NK-92 (cell line): ENCODE results near the gene ALCAM.

ENCODE experiments used
- DNase-seq: peaks from one replicate; lab custom pipeline; 2025; ENCODE audit not compliant: unreplicated experiment; lab: John Stamatoyannopoulos, UW

The ALCAM gene

DNA sequence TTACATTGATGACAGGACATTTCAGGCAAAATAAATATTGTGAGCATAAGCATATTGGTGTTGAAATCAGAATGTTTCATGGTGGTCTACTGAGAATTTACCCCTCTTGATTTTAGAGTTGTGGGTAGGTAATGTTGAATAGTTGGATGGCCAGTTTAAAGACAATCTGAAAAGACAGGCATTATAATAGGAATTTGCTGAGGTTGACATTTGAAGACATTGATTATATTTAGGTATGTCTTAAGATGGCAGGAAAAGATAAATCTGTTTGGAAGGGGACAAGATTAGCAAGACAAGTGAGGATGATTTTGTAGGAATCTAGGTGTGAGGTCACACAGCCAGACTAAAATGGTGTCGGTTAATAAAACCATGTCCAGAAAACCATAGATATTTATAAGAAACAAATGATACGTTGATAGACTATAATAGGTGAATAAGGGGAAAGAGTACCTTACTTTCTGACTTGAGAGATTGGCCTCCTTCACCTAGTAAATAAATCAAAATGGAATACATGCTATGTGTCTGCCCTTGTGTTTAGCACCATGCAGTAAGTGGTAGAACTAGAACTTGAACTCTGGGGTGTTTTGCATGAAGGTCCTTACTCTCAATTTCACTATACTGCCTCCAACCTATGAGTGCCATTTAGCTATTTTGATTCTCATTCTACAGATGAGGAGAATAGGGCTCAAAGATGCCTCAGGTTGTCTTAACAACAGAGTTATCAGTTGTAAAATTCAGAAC lies 57.9 kb downstream of the ALCAM start:
- DNase-seq: no peak

DNA sequence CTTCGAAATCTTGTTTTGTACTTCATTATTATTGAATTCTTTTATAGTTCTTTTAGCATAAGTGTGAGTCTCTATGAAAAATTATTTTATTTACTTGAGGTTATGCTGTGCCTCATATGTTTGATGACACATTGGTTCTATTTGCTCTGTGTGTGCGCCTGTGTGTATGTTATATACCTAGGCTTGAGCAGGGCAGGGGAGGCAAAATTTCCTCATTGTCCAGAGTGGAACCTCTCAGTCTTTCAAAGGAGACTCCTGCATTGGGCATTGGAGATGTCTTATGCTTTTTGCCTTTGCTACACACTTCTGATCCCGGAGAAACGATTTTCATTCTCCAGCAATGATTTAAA lies 58.4 kb downstream of the ALCAM start:
- no peak for DNase-seq

DNA sequence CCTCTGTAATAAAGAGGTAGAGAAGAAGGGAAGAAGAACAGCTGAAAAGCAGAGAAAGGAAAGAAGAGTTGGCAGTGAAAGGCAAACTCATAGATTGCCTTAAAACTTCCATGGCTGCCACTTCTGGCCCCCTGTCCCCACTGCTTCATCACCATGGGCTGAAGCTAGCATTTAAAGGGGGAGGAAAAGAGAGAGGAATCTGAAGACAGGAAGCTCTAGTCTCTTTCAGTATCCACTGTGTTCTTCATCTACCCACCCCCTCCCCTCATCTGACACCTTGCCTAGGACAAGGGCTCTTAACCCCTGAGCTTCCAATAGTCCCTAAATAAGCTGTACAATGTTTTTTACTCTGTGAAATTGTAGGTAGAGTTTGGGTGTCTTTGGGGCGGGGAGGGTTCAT lies 60.6 kb downstream of the ALCAM start:
- DNase-seq: no peak

DNA sequence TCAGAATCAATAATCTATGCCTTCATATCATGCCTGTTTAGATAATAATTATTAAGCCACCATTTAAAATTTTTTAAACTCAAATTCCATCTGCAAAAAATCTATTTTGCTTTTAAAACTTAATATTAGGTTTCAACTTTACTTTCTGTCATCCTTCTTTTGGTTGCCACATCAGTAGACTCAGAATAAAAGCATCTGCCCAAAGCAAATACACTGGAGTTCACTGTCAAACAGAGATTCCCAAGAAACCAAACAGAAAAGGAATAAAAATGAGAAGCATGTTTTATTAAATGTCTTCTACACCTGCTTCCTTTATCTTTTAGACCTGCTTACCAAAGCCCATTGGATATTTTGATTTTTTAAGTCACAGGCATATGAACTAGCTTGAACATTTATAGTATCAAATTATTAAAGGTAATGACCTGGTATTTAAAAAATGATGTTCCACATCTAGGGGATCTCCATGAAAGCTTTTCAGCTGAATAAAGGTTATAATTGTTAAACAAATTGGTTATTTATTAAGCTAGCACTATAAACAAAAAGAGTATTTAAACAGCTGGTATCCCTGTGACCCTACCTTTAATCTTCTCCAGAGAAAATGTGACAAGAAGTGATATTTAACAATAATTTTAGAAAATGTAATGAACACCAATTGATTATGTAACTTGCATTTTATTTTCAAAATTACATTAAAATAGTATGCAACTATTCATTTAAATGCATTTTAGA lies 62.5 kb downstream of the ALCAM start:
- no peak for DNase-seq

DNA sequence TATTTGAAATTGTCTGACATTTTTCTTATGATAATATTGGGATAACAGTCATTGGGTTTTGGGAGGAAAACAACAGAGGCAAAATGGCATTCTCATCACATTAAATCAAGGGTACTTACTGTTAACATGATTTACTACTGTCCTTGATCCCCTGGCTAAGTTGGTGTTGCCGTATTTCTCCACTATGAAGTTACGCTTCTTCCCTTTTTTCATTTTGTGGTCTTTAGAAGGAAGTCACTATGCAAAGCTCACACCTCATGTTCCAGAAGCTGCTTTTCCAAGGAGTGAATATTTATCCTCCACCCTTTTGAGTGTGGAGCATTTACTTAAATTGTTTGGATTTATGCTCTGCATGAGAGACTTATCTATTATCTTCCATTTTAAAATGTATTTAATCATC lies 63.7 kb downstream of the ALCAM start:
- no peak for DNase-seq

DNA sequence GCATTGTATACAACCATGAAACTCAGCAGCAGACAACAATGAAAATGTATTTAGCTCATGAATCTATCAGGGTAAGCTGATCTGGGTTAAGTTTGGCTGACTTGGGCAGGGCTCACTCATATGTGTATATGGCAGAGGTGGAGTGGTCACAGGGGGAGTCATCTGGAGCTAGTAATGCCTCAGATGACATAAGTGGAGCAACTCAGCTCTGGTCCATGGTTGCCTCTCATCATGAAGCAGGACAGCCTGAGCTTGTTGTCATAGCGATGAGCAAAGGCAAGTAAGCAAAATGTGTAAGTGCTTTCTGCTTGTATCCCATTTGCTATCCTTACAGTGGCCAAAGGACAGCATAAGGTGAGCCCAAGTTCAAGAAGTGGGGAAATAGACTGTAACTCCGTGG lies 64.5 kb downstream of the ALCAM start:
- DNase-seq: no peak

DNA sequence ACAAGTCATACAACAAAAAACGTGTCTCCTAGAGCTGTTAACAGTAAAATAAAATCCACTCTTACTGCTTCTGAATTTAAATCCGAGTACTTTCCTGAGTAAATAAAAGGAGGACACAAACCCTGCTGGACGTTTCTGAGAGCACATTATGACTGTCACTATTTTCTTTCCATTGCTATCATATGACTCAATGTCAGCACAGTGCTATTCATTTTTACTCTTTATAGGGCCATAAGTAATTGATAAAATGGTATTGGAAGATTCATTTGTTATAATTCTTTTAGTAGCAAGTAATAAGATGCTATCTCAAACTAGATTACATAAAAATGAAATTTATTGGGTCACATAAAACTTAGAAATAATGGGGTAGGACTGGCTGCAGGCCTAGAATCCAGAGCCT lies 68.6 kb downstream of the ALCAM start:
- DNase-seq: no peak

DNA sequence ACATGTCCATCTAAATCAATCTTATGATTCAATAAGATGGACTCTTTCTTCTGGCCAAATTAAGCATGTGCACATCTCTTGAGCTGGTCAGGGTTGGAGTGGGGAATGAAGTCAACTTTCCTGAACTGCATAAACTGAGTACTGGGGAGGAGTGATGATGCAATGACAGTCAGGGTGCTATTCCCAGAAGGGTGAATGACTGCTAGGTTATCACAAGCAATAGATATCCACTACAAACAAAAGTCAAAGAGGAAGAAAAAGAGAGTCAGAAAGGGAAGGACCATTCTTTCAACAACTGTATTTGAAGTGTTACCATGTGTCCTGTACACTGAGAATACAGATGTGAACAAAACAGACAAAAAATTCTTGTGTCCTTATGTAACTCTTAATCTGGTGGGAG lies 70.0 kb downstream of the ALCAM start:
- DNase-seq: no peak

DNA sequence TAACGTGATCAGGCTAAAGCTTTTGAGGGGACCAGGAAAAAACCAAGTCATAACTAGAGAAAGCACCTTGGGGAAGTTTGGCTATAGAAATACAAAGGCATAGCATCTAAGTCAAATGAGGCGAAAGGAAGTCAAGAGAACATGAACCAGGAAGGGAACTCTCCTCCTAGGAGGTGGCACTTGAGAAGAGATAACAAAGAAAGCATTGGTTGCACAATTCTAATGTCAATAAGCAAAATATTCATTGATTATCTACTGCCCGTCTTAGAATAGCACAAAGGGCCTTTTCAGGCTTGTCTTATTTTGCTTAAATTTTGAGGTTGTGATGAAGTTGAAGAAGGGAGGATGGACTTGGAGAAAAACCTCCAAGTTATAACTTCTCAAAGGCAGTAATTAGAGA lies 73.4 kb downstream of the ALCAM start:
- DNase-seq: no peak

DNA sequence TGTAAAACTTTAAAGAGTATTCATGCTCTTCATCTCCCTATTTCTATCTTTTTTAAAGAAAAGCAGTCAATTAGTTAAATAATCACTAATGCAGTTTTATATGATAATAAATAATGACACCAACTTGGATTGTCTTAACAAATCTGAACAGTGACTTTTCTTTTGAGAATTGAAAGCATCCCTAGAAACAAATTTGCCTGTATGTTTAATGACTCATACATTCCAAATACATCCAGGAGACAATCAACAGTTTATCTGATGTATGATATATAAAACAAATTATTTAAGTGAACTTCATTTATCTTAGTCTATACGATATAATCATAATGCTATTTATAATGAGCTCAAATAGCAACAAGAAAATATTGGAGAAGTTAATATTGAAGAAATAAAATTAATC lies 78.0 kb downstream of the ALCAM start:
- no peak for DNase-seq

DNA sequence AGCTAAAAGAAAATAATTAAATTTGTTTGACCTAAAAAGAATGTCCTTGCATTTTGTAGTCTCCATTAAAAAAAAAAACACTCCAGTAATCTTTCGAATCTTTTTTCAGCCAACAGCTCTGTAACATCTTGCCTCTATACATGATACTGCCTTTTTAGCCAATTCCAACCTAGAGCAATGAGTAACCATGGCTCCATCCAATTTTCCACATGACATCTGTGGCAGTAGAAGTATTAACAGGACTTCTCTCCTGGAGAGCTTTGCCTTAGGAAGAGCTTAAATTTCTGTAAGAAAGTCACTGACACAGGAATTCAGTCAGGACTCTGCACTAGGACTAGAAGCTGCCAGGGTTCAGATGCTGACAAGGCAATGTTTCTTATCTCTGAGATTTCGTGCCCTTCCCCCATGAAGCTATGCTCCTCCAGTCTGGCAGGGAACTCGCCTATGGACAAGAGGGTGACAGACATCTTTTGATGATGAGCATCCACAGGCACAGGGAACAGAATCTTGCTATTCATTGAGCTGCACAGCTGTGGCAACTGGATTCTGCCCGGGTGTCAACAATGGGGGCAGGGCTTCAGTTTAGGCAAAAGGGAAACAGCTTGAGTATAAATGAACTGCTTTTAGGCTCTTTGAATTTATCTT lies 81.8 kb downstream of the ALCAM start:
- no peak for DNase-seq

DNA sequence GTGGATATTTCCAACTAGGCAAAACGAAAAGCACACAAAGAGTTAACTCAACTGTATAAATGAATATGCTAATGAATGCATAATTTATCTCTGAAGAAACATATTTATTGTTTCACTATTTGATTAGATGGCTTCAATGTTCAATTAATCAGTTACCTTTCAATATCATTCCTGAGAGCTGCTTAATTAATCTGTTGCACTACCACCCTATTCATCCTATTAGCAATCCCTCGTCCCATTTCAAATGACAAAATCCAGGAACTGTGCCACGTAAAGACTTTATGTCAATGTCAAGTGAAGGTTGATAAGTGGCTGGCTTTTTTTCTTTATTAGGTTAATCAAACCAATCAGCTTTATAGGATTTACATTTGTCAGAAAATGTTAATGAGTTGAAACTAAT lies 82.7 kb downstream of the ALCAM start:
- no peak for DNase-seq

DNA sequence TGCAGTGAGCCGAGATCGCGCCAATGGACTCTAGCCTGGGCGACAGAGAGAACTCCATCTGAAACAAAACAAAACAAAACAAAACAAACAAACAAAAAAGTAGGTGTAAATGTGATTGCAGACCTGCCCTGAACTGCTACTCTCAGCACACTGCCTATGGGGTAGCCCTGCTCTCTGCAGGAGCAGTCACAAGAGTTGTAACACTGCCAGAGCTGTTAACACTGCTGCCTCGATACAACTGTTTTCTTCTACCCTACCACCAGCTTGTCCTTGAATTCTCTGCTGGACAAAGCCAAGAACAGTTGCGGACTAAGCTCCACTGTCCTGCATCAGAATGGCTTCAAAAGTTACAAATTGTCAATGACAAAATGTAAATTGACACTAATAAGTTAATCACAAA lies 89.3 kb downstream of the ALCAM start:
- no peak for DNase-seq

DNA sequence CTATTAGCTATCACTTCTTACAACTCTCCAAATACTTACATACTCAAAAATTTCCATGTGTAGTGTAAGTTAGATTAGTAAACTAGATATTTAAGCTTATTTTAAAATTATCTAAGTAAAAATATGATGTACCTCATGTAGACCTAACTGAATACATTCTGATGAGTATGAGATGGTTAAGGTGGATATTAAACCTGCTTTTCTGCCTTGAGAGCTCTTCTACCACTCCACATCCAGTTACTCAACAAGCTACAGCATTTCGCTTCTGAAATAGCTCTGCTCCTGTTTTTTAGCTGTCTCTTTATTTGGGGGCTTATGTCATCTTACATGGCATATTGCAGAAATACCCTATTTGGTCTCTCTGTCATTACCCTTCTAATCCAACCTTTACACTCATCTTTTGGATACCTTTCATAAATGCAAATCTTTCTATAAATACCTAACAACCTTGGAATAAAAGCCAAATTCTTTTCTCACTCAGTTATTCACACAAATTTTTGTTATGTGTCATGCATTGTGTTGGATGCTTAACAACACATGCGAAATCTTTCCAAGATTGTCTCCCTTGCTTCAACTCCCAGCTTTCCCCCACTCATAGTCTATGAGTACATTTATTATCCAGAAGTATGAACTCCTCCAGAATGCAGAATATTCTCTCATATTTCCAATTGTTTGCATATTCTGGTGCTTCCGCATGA lies 92.0 kb downstream of the ALCAM start:
- DNase-seq: no peak

DNA sequence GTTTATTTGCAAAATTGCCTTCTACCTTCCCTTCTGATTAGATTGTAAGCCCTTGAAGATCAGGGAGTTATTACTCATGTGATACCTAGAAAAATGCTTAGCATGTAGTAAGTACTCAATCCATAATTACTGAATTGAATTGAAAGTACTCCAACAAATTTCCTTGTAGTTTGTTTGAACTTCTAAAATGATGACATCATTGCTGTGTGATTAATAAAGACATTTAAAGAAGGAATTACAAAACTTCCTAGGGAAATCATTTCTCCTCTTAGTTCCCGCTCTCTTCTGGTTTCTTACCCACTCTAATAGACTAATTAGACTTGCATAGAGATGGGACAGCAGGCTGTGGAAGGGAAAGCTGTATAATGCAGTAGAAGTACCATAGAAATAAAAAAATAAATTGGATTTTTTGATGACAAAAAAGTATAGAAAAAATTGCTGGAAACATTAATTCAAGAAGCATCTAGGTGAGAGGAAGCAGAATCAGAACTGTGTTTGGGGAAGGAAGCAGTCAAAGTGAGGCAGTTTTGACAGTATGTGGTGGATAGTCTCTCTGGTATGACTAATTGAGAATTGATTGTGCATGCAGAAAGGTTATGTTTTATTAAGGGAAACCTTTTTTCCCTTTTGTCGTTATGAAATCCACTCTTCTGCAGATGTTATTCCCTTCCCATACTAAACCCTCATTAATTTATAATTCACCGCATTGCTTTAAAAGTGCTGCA lies 93.0 kb downstream of the ALCAM start:
- no peak for DNase-seq

DNA sequence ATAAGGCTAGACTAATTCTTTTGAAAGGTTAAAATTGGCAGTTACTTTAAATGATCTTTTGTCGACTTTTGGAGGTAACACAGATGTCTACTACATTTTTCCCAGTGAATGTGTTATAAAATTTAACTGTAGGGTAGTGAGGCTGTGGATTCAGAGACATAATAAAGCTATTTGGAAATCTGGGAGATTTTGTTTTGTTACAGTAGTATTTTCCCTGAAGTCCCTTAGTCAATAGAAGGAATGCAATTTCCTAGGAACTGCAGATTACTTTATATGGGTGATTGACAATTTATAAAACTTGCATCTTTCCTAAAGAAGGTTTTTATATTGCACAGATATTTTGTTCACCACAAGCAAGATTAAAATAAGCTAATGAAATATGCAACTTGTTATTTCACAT lies 96.9 kb downstream of the ALCAM start:
- no peak for DNase-seq

DNA sequence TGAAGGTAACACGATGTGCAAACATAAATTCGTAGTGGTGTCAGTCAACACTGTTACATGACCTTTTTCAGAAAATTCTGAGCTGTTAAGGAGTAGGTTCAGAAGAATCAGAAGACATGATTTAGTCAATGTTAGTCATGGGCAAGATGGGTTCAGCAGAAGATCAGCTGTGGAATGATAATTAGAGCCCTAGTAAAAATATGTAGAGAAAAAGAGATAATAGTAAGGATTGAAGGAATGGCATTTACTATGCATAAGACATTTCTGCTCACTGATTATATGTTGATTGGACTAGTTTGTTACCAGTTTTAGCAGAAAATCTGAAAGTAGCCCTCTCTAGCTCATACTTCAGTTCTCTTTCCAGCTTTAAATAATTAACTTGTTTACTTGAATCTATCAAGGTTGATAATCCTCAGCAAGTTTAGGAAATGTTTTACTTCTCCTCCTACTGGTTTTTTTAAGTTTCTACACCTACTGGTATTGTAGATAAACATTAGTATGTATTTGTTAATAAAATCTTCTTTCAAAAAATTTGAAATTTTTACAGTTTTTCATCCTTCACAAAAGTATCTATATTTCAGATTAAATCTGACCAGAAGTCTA lies 98.6 kb downstream of the ALCAM start:
- no peak for DNase-seq

DNA sequence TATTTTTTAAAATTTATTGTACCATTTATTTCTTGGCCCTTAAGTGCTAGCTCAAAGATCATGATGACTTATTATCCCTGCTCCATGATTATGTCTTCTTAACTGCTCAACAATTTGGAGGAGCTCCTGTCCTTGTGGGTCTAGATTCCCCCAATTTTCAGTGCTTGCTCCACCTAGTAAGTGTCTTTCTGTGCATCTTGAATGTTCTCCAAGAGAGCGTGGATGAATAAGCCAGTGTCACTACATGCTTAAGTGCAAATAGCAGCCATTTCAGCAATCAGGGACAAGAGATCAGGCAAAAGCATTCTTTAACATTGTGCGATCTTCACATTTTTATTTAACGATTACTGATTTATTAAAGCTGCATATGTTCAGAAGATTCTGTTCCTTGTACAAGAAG lies 99.4 kb downstream of the ALCAM start:
- DNase-seq: no peak

DNA sequence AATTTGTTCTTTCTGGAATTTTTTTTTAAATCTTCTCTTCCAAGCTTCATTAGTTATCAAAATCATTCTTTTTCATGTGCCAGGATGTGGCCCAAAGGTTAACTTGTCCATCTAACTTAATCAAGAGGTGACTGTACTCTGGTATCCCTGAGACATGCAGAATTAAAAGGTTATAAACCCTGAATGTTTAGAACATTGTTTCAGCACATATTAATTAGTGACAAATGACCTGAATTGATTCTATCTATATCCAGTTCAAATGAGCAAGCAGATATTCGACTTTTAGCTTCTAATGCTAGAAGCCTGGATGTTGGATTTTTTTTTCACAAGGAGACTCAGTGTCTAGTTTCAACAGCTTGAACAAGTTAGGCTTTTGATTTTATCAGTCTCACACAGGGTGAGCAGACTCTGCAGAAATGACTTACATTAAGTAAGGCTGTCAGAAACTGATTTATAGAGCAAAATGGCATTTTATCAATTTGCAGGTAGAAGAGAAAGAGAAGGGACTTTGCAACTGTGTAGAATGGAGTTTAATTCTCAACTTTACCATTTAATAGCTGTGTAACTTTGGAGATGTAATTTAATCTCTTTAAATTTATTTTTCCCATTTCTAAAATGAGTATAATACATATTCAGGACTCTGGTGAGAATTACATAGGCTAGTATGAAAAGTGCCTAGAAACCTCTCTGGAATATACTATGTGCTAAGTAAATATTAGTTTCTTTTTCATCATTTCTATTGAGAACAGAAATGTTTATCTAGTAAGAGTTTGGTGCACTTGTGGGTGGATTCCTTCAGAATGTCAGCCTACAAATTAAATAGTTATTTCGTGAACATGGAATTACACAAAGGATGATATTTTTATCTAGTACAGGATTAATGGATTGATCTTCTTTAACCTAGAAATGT lies 100.0 kb downstream of the ALCAM start:
- no peak for DNase-seq

DNA sequence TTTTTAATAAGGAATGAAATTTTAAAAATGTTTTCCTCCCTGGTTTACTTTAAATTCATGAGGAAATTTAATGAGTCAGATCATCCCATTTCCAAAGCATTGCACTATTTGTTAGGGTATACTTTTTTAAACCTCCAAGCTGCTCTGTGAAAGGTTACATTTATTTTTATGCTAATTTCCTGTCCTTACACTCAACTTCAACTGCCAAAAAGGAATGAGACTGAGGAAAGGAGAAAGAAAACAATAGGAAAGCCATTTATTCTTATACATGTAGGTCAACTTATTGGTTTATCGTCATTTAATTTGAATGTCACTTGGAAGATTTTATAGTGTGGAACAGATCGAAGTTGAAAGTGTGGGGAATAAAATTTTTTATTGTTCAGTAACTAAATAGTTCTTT lies 104.1 kb downstream of the ALCAM start:
- DNase-seq: no peak
